ENCODE data around the gene FBXO42.

Gene FBXO42

DNA sequence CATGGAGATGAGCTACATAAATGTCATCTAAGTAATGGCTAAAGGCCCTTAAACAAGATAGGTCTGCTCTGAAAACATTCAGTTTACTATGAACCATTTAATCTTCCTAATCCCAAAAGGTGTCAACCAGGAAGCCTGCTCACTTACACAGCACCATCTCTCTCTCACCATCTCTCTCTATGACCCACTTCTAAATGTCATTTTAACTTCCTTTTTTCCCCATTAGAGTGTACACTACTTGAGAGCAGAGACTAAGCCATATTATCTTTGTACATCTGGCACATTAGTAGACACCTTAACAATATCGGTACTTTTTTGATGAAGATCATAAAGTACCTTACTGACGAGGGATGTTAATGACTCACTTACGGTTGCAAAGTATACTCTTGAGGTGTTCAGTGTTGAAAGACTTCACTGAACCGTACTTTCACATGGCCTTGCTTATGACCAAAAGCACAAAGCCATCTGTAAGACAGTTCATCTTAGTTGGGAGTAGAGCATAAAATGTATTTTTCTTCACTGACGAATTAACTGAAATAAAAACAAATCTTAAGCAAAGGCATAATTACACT, 25.4 kb downstream of the FBXO42 start:
- DNase-seq, result no peak

DNA sequence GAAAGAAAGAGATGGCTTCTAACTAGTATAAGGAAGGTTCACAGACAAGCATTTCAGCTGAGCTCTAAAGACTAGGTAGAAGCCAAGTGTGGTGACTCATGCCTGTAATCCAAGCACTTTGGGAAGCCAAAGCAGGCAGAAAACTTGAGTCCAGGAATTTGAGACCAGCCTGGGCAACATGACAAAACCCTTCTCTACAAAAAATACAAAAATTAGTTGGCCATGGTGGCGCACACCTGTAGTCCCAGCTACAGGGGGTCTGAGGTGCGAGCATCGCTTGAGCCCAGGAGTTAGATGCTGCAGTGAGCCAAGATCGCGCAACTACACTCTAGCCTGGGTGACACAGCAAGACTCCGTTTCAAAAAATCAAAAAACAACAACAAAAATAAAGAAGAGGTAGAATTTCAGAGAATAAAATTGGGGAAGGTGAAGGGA, 27.8 kb downstream of the FBXO42 start:
- no peak for DNase-seq

- DNase-seq, result no peak
These were observed 31.0 kb downstream of the FBXO42 start for GRCh38 chr1:16321176-16321867.

GRCh38 chr1:16318555-16318954, 33.7 kb downstream of the FBXO42 start:
- peak in 2 of 56 donors; percentile 0 to 5 for DNase-seq

- DNase-seq, result no peak
These were observed 36.8 kb downstream of the FBXO42 start for GRCh38 chr1:16315437-16315836.

DNA sequence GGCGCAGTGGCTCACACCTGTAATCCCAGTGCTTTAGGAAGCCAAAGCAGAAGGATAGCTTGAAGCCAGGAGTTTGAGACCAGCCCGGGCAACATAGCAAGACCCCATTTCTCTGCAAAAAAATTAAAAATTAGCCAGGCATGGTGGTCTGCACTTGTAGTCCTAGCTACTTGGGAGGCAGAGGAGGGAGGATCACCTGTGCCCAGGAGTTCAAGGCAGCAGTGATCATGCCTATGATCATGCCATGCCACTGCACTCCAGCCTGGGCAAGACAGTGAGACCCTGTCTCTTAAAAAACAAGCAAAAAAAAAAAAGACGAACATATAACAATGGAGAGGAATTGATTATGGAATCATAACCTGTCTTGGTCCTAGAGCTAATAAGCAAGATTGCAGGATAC, 45.1 kb downstream of the FBXO42 start:
- no peak for DNase-seq

DNA sequence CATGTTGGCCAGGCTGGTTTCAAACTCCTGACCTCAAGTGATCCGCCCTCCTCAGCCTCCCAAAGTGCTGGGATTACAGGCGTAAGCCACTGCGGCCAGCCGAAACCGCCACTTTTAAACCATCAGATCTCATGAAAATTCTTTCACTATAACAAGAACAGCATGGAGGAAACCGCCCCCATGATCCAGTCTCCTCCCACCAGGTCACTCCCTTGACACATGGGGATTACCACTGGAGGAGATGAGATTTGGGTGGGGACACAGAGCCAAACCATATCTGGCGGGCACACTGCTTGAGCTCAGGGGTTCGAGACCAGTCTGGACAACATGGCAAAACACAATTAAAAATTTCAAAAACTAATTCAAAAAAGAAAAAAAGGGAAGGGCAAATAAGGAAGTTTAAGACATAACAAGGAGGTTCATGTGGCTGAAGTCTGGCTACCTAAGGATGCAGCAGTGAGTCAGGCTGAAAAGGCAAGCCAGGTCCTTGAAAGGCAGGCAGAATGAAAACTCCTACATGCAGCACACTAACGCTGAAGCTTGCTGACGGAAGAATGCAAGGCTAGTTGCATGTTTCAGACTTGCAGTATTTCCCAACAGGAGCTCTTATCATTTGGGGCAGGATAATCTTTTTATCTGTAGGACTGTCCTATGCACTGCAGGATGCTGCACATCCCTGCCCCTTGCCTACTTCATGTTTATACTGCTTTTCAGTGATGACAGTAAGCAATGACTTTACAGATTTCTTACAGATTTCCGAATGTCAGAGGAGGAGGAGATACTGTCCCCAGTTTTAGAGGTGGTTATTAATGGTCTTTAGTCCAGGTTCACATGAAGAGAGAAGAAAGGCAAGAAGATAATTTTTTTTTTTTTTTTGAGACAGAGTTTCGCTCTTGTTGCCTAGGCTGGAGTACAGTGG, 49.3 kb downstream of the FBXO42 start:
- DNase-seq, result no peak

DNA sequence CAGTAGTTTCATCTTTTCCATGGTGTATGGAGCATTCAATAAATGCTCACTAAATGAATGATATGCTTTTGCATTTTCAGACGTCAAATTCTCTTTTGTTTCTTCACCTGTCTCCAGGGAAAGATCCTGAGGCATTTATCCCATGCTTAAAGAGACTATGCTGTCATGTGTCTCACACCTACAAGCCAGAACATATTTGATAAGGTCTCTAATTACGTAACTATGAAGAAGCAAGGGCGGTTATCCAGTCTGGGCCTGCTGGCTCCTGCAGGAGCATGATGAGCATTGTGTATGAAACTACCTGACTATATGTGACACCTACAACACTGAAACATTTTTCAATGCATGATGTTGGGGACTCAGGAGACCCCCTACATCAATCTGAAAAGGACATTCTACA, 51.8 kb downstream of the FBXO42 start:
- no peak for DNase-seq

- no peak for DNase-seq
These were observed 53.6 kb downstream of the FBXO42 start for GRCh38 chr1:16298653-16299052.

- no peak for DNase-seq
These were observed 55.6 kb downstream of the FBXO42 start for GRCh38 chr1:16296643-16297042.

DNA sequence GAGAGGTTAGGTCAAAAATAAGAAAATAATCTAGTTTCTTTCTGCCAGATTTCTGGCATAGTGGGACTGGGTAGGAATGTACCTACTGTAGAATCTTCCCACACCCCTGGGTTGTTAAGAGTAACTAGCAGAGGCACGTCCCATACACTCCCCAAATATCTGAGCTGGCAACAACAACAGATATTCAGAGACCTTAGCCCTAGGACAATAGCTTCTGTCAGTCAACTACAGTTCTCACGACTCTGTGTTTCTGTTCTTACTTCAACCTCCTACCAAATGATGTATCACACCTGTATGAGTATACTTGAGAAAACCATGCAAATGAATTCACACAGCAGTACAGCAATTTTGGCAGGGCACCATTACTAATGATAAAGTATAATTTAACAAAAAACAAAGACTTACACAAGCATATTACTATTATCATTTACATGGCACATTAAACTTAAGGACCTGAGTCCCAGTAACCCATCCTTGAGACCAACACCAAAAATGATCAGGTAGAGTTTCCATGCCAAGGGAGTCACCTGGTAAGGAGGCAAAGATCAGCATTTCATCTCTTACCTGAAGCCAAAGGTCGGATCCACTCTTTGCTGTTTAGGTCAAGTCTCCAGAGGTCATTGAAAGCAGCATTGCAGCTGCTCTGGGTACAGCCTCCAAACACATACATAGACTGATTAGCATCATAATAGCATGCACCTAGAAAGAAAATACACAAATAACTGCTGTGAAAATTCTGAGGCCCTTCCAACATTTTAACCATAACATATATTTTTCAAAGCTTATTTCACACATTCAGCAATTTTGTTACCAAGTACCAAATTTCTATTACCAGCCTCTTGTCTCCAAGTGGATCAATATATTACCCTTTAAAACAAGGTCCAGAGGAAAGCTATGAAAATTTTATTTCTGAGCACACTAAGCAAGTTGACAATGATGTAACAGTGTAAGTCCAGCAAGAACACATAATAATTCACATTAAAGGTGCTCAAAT, 57.8 kb downstream of the FBXO42 start:
- no peak for DNase-seq

DNA sequence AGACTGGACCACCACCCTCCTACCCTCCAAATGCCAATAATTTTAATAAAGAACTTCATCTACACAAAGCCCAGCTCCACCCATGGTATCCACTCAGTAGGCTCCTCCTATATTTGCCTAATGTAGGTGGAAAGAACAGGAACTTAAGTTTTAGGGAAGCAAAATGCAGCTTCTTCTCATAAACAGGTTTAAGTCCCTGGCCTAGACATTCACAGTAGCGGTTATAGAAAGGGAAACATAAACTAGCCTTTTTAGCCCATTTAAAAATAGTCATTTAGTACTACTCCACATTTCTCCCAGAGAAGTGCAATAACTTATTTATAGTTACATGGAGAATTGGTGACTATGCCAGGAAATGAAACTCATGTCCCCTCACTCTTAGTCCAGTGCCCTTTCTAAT, 58.7 kb downstream of the FBXO42 start:
- no peak for DNase-seq

DNA sequence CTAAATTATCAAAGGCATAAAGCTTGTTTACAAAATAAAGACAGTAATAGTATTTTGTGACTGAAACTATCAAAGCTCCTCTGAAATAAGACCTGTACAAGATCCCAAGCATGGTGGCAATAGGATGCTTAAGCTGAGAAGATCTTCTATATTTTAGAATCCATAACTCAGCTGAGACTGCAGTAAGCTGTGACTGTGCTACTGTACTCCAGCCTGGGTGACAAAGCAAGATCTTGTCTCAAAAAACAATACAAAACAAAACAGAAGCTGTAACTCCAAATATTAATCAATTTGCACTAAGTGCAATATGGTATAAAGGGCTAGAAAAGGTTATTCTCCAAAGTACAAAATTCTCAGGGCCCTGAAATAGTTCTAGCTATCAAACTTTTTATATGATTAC, 59.5 kb downstream of the FBXO42 start:
- DNase-seq, result no peak

- DNase-seq, result no peak
These were observed 62.3 kb downstream of the FBXO42 start for GRCh38 chr1:16289959-16290358.

GRCh38 chr1:16286122-16286521, 66.2 kb downstream of the FBXO42 start:
- no peak for DNase-seq

DNA sequence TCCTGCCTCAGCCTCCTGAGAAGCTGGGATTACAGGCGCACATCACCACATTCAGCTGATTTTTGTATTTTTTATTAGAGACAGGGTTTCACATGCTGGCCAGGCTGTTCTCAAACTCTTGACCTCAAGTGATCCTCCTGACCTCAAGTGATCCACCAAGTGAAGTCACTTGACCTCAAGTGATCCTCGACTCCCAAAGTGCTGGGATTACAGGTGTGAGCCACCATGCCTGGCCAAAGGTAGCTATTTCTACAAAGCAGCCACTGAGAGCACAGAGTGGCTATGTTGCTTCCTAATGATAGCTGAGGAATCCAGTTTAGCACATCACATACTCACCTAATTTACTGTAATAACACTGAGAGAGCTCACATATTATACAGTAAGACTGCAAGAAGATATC, 70.5 kb downstream of the FBXO42 start:
- DNase-seq, result no peak

- no peak for DNase-seq
These were observed 73.1 kb downstream of the FBXO42 start for GRCh38 chr1:16279186-16279585.

GRCh38 chr1:16276302-16277030, 75.8 kb downstream of the FBXO42 start:
- DNase-seq, result no peak

GRCh38 chr1:16275591-16275990, 76.7 kb downstream of the FBXO42 start:
- no peak for DNase-seq

- no peak for DNase-seq
These were observed 84.5 kb downstream of the FBXO42 start for GRCh38 chr1:16267690-16268180.
